ENCODE data around the gene CC2D2A.

The CC2D2A gene

DNA sequence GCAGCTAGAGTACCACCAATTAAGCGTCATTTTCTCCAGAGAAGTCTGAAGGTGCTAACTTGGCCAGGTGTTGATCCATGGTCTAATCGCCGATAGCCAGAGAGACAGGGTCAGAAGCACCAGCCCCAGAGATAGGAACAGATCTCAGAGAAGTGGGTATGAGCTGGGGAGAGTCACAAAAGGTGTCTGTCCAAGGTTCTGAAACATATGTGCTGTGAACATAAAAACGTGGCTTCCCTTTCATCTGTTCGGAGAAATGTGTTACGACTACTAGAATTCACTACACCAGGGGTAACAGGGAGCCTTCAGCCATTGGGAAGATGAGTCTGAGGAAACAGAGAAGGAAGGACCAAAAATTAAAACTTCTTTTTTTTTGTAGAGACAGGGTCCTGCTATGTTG lies 94.2 kb downstream of the CC2D2A start:
- TF ChIP-seq, protein P1, sequence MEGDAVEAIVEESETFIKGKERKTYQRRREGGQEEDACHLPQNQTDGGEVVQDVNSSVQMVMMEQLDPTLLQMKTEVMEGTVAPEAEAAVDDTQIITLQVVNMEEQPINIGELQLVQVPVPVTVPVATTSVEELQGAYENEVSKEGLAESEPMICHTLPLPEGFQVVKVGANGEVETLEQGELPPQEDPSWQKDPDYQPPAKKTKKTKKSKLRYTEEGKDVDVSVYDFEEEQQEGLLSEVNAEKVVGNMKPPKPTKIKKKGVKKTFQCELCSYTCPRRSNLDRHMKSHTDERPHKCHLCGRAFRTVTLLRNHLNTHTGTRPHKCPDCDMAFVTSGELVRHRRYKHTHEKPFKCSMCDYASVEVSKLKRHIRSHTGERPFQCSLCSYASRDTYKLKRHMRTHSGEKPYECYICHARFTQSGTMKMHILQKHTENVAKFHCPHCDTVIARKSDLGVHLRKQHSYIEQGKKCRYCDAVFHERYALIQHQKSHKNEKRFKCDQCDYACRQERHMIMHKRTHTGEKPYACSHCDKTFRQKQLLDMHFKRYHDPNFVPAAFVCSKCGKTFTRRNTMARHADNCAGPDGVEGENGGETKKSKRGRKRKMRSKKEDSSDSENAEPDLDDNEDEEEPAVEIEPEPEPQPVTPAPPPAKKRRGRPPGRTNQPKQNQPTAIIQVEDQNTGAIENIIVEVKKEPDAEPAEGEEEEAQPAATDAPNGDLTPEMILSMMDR (conservative IDR thresholded peaks at IDR 0.05; ENCODE audit: low read depth, low read length): no peak
- H3K4me3 ChIP-seq (ENCODE audit: low read length): no peak overlapping the region

DNA sequence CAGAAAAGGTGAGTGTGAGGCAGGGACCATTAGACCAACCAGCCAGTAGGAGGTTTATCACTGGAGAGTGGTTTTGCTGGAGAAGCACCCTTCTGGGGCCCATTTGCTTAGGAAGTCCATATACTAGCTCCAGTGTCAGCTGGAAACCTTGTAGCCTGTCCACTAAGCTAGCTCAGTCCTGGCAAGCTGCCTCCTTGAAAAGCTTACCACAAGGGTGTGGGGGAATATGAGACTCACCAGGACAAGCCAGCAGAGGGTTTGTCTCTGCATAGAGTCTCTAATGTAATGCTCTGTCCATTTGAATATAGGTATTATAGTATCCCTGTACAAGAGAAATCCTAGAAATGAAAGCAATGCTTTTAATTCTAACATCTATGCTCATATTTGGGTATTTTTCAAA lies 99.1 kb downstream of the CC2D2A start:
- TF ChIP-seq, protein P1 (conservative IDR thresholded peaks at IDR 0.05; ENCODE audit: low read depth, low read length): no peak
- no peak for DNase-seq (ENCODE audit: low read depth)
- H3K4me3 ChIP-seq (ENCODE audit: low read length): no peak overlapping the region

More for the DNA sequence above, 94.2 kb downstream of the CC2D2A start:
- no peak for DNase-seq (ENCODE audit: low read depth)

DNA sequence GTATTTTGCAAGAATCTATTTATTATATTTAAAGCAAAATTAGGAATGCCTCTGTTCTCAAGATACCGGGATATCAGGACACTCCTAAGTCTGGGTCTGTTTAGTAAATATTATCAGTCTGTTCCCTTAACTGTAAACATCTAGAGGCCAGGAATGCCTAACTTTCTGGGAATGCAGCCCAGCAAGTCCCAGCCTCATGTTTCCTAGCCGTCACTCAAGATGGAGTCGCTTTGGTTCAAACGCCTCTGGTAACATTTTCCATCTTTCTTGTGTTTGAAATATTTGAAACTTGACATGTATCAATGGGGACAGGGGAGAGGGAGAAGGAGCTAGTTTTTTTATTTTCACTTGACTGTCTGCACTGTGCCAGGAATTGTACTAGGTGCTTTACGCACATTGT lies 100.1 kb downstream of the CC2D2A start:
- DNase-seq (ENCODE audit: low read depth): no peak
- TF ChIP-seq, protein P1 (conservative IDR thresholded peaks at IDR 0.05; ENCODE audit: low read depth, low read length): no peak
- H3K4me3 ChIP-seq (ENCODE audit: low read length): no peak overlapping the region

DNA sequence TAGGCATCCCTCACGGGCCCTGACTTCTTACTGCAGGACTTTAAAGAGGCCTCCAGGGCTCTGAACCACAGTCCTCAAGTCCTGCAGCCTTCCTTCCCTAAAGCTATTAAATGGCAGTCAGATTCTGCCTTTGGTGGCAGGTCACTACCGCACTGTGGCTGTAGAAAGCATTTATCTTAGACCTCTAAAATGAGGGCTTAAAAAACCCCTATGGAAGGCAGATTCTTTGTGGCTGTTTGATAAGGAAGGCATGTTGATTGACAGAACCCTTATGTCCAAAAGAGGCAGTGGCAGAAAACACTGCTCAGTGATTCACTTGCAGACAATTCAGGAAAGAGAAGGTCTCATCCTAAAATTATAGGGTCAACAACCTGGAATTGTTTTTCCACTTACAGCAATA lies 106.3 kb downstream of the CC2D2A start:
- no peak overlapping the region for H3K4me3 ChIP-seq (ENCODE audit: low read length)
- no peak for DNase-seq (ENCODE audit: low read depth)

DNA sequence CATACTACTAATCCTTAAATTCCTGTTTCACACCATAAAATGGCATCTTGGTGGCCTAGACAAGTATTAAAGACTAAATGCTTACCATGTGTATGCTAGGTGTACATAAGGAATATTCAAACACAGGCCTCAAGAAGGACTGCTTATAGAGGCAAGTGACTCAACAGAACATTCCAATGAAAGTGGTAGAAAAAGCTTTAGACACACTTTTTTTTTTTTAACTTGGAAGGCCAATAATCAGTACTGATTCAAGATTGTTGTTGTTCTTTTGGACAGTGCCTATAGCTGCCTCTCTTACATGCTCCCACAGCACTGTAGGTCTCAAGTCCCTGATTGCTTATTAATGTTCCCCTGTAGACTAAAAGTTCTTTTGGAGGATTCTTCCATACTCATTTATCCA lies 107.8 kb downstream of the CC2D2A start:
- DNase-seq (ENCODE audit: low read depth): peak; percentile 19
- TF ChIP-seq, protein P1 (conservative IDR thresholded peaks at IDR 0.05; ENCODE audit: low read depth, low read length): no peak
- H3K4me3 ChIP-seq (ENCODE audit: low read length): no peak overlapping the region

More for the DNA sequence above, 106.3 kb downstream of the CC2D2A start:
- TF ChIP-seq, protein P1 (conservative IDR thresholded peaks at IDR 0.05; ENCODE audit: low read depth, low read length): no peak

DNA sequence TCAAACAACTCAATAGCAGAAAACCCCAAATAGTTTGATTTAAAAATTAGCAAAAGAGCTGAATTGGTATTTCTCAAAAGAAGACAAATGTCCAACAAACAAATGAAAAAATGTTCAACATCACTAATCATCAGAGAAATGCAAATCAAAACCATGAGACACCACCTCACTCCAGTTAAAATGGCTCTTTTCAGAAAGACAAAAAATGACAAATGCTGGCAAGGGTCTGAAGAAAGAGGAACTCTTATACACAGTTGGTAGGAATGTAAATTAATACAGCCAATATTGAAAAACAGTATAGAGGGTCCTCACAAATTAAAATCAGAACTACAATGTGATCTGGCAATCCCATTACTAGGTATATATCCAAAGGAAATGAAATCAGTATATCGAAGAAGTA lies 115.1 kb downstream of the CC2D2A start:
- H3K4me3 ChIP-seq (ENCODE audit: low read length): no peak overlapping the region
- DNase-seq (ENCODE audit: low read depth): no peak
- TF ChIP-seq, protein P1 (conservative IDR thresholded peaks at IDR 0.05; ENCODE audit: low read depth, low read length): no peak

DNA sequence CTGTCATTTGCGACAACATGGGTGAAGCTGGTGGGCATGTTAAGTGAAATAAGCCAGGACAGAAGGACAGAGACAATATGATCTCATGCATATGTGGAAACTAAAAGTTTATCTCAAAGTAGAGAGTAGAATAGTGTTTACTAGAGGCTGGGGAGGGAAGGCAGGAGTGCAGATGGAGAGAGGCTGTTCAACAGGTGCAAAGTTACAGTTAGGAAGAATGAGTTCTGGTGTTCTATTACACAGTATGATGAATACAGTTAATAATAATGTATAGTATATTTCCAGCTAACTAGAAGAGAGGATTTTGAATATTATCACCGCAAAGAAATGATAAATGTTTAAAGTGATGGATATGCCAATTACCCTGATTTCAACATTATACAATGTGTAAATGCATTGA lies 115.6 kb downstream of the CC2D2A start:
- no peak overlapping the region for H3K4me3 ChIP-seq (ENCODE audit: low read length)
- DNase-seq (ENCODE audit: low read depth): no peak
- TF ChIP-seq, protein P1 (conservative IDR thresholded peaks at IDR 0.05; ENCODE audit: low read depth, low read length): no peak

Data from retinal pigment epithelial cell (primary cell).